Aorta (tissue), 5 donors: Measurements from ENCODE around the gene AMBRA1. TPM values are rescaled to one million over a fixed set of nuclear protein-coding genes. Genes with fewer than 3 reads are reported as not detected.

ENCODE experiments used
- ATAC-seq: fragments of 200-7000 bp; cut with Tn5 transposase; one replicate; pipeline ENCODE4 v1.9.1; 2022; ENCODE audit warnings: moderate library complexity; ENCODE audit not compliant: low FRiP score
- DNase-seq, 2 donors: peaks; one replicate each; pipeline ENCODE4 v3.0.0-alpha.2; 2020
- H3K27ac ChIP-seq, 2 donors: one replicate each; pipeline ENCODE4 v1.5.1; 2013; ENCODE audit warnings: low read length in 2 of 2, mild to moderate bottlenecking in 2 of 2, moderate library complexity in 2 of 2, control low read depth in 1 of 2, inconsistent platforms in 1 of 2, low read depth in 1 of 2
- H3K27me3 ChIP-seq, 2 donors: one replicate each; pipeline ENCODE4 v1.6.1; 2013; ENCODE audit warnings: control low read depth in 1 of 2, low read length in 1 of 2, mild to moderate bottlenecking in 1 of 2, moderate library complexity in 1 of 2; ENCODE audit not compliant: insufficient read depth in 2 of 2, control insufficient read depth in 1 of 2
- H3K36me3 ChIP-seq, 2 donors: one replicate each; pipeline ENCODE4 v1.6.1; 2013; ENCODE audit warnings: control low read depth in 1 of 2, low read length in 1 of 2, mild to moderate bottlenecking in 1 of 2; ENCODE audit not compliant: insufficient read depth in 2 of 2, control insufficient read depth in 1 of 2
- H3K4me1 ChIP-seq, 2 donors: one replicate each; pipeline ENCODE4 v1.6.1; 2013; ENCODE audit warnings: low read length in 2 of 2, control low read depth in 1 of 2, mild to moderate bottlenecking in 1 of 2, moderate library complexity in 1 of 2; ENCODE audit not compliant: insufficient read depth in 2 of 2, control insufficient read depth in 1 of 2
- H3K4me3 ChIP-seq, 2 donors: one replicate each; pipeline ENCODE4 v1.5.1; 2013; ENCODE audit warnings: low read length in 2 of 2, control low read depth in 1 of 2, mild to moderate bottlenecking in 1 of 2
- H3K9me3 ChIP-seq: one replicate; pipeline ENCODE4 v1.6.1; 2013; ENCODE audit warnings: mild to moderate bottlenecking, low read length; ENCODE audit not compliant: control insufficient read depth
- WGBS, 2 donors: extraction: QIAGEN DNeasy Blood & Tissue Kit; methylation state at CpG; one replicate each; pipeline ENCODE4 v1.1.7; 2013; 5-methylcytosine and 5-hydroxymethylcytosine counted together
- intact Hi-C, 2 donors: fragments of 100-400 bp; cut with DNase I; formaldehyde crosslinking; loops; one replicate each; pipeline versions ENCODE4 v1.14.2 to v1.15.0; 2022
- polyA plus RNA-seq, 2 donors: library from polyadenylated mRNA; stranded (reverse); fragments of 200-250 nt; gene quantifications; one replicate each; pipeline ENCODE4 v1.2.3, GENCODE V29; 2013
- total RNA-seq, 2 donors: library from RNA; stranded (reverse); fragmentation: NEBNext Ultra II Directional; extraction: Animal tissue kit (Norgen Biotek cat#: 25700); gene quantifications; one replicate each; pipeline ENCODE4 v1.2.1, GENCODE V29; 2021
- donor health status: healthy with polysubstance abuse.
- donor health status: Bipolar disorder and iron deficiency.
- donor health status: DM: no; HTN: no; CAD: no.
- donor health status: DM: no; HTN: no; CAD: no.
- donor health status: DM: yes; HTN: yes; CAD: no.

The AMBRA1 gene
- total and polyA plus RNA-seq, 4 donors = 2.6 to 35.0 (median 16.8) TPM

- WGBS, 2 donors = 57 to 61% methylated on average over 6 of the region's 6 CpGs
- H3K9me3 ChIP-seq = no peaks in the 10 kb centered on the region
- peaks cover 2 to 5% of the 10 kb centered on the region in 2 donors for H3K36me3 ChIP-seq
- ATAC-seq (no peak), DNase-seq (no peak)
- no peaks in the 10 kb centered on the region for H3K27me3 ChIP-seq
- peaks cover 0 to 4% of the 10 kb centered on the region in 2 donors for H3K4me1 ChIP-seq
- no peak overlapping the region for H3K4me3 ChIP-seq
- H3K27ac ChIP-seq = no peak overlapping the region
- intact Hi-C loops = no loop called here
These were observed 103.9 kb downstream of the AMBRA1 start for GRCh38 chr11:46489656-46490560.

GRCh38 chr11:46485856-46486443, 107.9 kb downstream of the AMBRA1 start:
- intact Hi-C loops = no loop called here
- Histone ChIP-seq H3K9me3 (no peaks in the 10 kb centered on the region), H3K36me3 (peaks cover 2% of the 10 kb centered on the region in 2 donors), H3K27ac (no peak overlapping the region), H3K27me3 (no peaks in the 10 kb centered on the region), H3K4me1 (peaks cover 0 to 4% of the 10 kb centered on the region in 2 donors), H3K4me3 (no peak overlapping the region)
- WGBS, 2 donors = 81 to 82% methylated on average over 4 of the region's 4 CpGs
- DNase-seq = no peak
- ATAC-seq = no peak

GRCh38 chr11:46484101-46484500, 109.7 kb downstream of the AMBRA1 start:
- no peak for ATAC-seq
- Histone ChIP-seq H3K27ac (no peak overlapping the region), H3K4me3 (no peak overlapping the region), H3K27me3 (no peaks in the 10 kb centered on the region), H3K4me1 (no peaks in the 10 kb centered on the region), H3K9me3 (no peaks in the 10 kb centered on the region), H3K36me3 (no peaks in the 10 kb centered on the region)
- intact Hi-C loops = no loop called here
- no peak for DNase-seq

DNA sequence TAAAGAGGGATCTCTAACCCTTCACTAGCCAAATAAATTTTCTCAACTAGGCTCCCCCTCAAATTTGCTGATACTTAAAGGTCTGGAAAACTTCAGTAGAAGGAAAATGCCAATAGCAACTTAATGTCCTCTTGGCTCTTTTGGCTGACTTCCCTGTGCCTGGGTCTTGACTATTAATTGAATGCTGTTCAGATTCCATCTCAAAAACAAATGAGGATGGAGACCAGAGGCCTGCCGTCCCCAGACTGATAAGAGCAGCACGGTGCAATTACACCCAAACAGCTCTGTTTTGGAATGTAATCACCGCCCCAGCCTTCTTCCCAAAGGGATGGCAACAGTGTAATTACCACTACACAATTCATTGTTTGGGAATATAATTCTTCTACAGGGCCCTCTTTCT, 112.9 kb downstream of the AMBRA1 start:
- Histone ChIP-seq H3K36me3 (no peaks in the 10 kb centered on the region), H3K27me3 (no peaks in the 10 kb centered on the region), H3K27ac (no peak overlapping the region), H3K9me3 (no peaks in the 10 kb centered on the region), H3K4me1 (no peaks in the 10 kb centered on the region), H3K4me3 (no peak overlapping the region)
- ATAC-seq = no peak
- WGBS, 2 donors = 39 to 42% methylated on average over 3 of the region's 3 CpGs
- no peak for DNase-seq
- intact Hi-C loops = no loop called here

GRCh38 chr11:46480166-46480726, 113.6 kb downstream of the AMBRA1 start:
- H3K27me3 ChIP-seq = no peaks in the 10 kb centered on the region
- no peaks in the 10 kb centered on the region for H3K9me3 ChIP-seq
- H3K4me1 ChIP-seq = no peaks in the 10 kb centered on the region
- ATAC-seq (no peak), DNase-seq (no peak)
- H3K36me3 ChIP-seq = no peaks in the 10 kb centered on the region
- H3K4me3 ChIP-seq = no peak overlapping the region
- WGBS, 2 donors = 82 to 89% methylated on average over 2 of the region's 2 CpGs
- H3K27ac ChIP-seq = no peak overlapping the region
- intact Hi-C loops = no loop called here

GRCh38 chr11:46479601-46480000, 114.2 kb downstream of the AMBRA1 start:
- no peaks in the 10 kb centered on the region for H3K9me3 ChIP-seq
- no peak overlapping the region for H3K27ac ChIP-seq
- DNase-seq = no peak
- H3K4me1 ChIP-seq = no peaks in the 10 kb centered on the region
- no peak overlapping the region for H3K4me3 ChIP-seq
- no peaks in the 10 kb centered on the region for H3K27me3 ChIP-seq
- WGBS, 2 donors = 97 to 99% methylated on average over 7 of the region's 7 CpGs
- no peak for ATAC-seq
- intact Hi-C loops = no loop called here
- no peaks in the 10 kb centered on the region for H3K36me3 ChIP-seq

DNA sequence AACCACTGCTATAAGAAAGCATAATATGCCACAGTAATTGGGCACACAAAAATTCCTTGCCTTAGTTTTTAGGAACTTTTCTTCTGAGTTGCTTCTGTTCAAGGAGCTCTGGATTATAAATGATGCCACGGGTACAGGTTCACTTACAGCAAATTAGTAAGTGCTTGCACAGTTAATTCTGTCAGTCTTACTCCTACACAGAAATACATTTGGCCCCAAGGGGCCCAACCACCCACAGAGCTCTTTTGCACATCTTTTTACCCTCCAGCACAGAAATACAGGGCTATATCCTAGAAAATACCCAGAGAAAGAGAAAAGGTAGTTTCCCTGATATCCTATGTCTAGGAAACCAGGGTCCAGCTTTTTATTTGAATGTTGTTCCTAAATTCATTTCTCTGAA, 115.6 kb downstream of the AMBRA1 start:
- no peak for ATAC-seq
- no peaks in the 10 kb centered on the region for H3K9me3 ChIP-seq
- intact Hi-C loops = no loop called here
- H3K4me3 ChIP-seq = no peak overlapping the region
- no peaks in the 10 kb centered on the region for H3K4me1 ChIP-seq
- no peaks in the 10 kb centered on the region for H3K36me3 ChIP-seq
- H3K27me3 ChIP-seq = no peaks in the 10 kb centered on the region
- no peak overlapping the region for H3K27ac ChIP-seq
- WGBS, 2 donors = 57 to 69% methylated on average over 1 of the region's 1 CpG
- DNase-seq = no peak

DNA sequence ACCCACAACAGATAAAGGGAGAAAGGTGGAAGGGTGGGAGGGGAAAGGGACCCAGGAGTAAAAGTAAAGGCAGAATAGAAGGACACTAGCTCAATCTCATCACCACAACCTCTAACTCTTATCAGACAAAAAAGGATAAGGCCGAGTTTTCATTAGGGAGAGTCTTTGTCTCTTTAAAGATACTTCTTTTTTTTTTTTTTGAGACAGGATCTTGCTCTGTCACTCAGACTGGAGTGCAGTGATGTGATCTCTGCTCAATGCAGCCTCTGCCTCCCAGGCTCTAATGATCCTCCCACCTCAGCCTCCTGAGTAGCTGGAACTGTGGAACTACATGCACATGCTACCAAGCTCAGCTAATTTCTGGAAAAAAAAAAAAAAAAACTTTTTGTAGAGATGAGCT, 116.7 kb downstream of the AMBRA1 start:
- ATAC-seq (no peak), DNase-seq (no peak)
- H3K4me1 ChIP-seq = no peaks in the 10 kb centered on the region
- H3K27me3 ChIP-seq = no peaks in the 10 kb centered on the region
- 89 to 95% methylated on average over 1 of the region's 1 CpG for WGBS, 2 donors
- H3K36me3 ChIP-seq = no peaks in the 10 kb centered on the region
- intact Hi-C loops = no loop called here
- H3K27ac ChIP-seq = no peak overlapping the region
- no peak overlapping the region for H3K4me3 ChIP-seq
- no peaks in the 10 kb centered on the region for H3K9me3 ChIP-seq
